Astrocyte of the cerebellum (primary cell): ENCODE measurements around the gene CD52.

ENCODE experiments used
- DNase-seq: peaks from one replicate; pipeline ENCODE4 v3.0.0-alpha.2; 2011; ENCODE audit warnings: low read depth
- H3K4me3 ChIP-seq: 2 replicates; pipeline ENCODE4 v1.5.1; 2011; ENCODE audit warnings: mild to moderate bottlenecking, low read depth, low read length, moderate library complexity
- in situ Hi-C: cut with HindIII; loops from 2 replicates; pipeline ENCODE4 v1.10.0; 2017; ENCODE audit warnings: low sequenced_read_pairs
- TF ChIP-seq, protein P1 (sequence below): IDR thresholded peaks from 2 replicates; pipeline ENCODE4 v1.5.1; 2012; ENCODE audit warnings: low read length, low read depth, moderate library complexity, mild to moderate bottlenecking; ENCODE audit errors: missing control alignments

CD52 gene

DNA sequence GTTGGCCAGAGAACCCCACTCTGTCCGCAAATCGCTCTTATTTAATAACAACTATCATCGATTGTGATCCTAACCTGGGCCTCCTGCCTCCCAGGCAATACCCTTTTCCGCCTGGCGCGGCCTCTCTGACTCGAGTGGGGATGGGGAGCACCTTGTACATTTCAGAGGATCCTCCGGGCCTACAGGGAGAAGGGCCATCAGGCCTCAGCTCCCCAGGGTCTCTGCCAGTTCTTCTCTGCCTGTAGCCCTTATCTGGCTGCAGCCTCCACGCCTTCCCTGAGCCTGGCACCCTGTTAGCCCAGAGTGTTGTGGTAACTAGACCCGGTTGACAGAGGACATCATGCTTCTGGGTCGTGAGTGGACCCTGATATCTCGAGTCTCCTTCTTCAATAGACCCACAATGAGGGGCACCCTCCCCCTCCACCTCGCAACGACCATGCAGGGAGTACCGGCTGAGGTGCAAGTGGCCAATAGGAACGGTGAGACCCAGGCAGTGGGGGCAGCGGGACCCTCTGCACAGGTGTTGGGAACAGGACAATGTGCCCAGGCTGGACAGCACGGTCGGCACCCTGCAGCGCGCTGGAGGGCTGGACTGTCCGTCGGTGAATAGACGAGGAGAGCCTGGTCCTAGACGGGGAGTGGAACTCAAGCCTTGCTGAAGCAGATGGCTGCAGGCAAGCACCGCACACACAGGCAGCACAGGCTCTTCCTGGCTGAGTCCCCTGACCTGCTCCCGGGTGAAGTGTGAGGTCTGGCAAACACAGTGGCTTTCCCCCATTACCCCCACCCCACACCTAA, 43.2 kb downstream of the CD52 start:
- TF ChIP-seq, protein P1, sequence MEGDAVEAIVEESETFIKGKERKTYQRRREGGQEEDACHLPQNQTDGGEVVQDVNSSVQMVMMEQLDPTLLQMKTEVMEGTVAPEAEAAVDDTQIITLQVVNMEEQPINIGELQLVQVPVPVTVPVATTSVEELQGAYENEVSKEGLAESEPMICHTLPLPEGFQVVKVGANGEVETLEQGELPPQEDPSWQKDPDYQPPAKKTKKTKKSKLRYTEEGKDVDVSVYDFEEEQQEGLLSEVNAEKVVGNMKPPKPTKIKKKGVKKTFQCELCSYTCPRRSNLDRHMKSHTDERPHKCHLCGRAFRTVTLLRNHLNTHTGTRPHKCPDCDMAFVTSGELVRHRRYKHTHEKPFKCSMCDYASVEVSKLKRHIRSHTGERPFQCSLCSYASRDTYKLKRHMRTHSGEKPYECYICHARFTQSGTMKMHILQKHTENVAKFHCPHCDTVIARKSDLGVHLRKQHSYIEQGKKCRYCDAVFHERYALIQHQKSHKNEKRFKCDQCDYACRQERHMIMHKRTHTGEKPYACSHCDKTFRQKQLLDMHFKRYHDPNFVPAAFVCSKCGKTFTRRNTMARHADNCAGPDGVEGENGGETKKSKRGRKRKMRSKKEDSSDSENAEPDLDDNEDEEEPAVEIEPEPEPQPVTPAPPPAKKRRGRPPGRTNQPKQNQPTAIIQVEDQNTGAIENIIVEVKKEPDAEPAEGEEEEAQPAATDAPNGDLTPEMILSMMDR = no peak
- H3K4me3 ChIP-seq = peak overlapping the region; percentile 38
- in situ Hi-C loops = loop anchor here (5.0 kb wide), 1 partner anchor 46 kb away; no protein-coding TSS in a partner anchor
- DNase-seq = no peak

DNA sequence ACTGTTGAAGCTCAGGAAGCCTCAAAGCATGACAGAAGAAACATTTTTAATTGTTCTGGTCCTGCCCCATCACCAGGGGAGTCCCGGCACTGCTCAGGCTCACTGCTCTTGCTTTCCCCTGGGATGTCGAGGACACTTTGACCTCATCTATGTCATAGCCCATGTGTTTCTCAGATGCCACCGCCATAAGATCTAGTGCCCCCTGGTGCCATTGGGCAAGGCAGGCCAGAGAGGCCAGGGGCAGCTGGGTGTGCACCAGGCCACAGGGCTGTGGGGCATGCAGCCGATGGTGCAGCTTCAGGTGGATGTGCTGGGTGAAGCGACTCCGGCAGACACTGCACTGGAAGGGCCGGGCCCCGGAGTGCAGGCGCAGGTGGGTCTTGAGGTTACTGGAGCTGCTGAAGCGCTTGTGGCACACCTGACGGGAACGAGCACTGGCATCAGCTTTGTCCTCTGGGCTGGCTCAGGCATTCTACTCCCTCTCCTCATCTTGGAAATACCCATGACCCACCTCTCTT, 43.9 kb downstream of the CD52 start:
- in situ Hi-C loops = loop anchor here (5.0 kb wide), 1 partner anchor 46 kb away; no protein-coding TSS in a partner anchor
- no peak for DNase-seq
- H3K4me3 ChIP-seq = no peak overlapping the region
- TF ChIP-seq, protein P1 = peak; percentile 10

DNA sequence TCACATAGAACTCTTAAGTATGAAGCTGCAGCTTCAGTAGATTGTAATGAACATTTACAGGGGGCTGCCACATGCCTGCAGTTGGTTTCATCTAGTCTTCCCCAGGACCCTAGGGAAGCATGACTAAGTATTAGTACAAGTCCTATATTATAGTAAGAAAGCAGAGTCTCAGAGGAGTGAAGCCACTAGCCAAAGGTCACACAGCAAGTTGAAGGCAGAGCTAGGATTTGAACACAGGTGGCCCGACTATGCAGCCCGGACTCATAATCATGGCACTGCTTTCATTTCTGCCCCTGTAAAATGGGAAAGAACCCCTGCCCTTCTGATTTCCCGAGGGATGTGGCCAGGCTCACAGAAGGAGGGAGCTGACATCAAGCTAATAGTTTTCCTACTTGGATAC, 44.6 kb downstream of the CD52 start:
- in situ Hi-C loops = loop anchor here (5.0 kb wide), 1 partner anchor 45 kb away; no protein-coding TSS in a partner anchor
- no peak overlapping the region for H3K4me3 ChIP-seq
- TF ChIP-seq, protein P1 = no peak
- no peak for DNase-seq

- DNase-seq = peak; percentile 39
- TF ChIP-seq, protein P1 = peak; percentile 95
- in situ Hi-C loops = loop anchor here (5.0 kb wide), 1 partner anchor 44 kb away; no protein-coding TSS in a partner anchor
- H3K4me3 ChIP-seq = no peak overlapping the region
These were observed 46.0 kb downstream of the CD52 start for GRCh38 chr1:26363549-26364448.

- TF ChIP-seq, protein P1 = no peak
- DNase-seq = no peak
- no peak overlapping the region for H3K4me3 ChIP-seq
- in situ Hi-C loops = loop anchor here (5.0 kb wide), 1 partner anchor 42 kb away; no protein-coding TSS in a partner anchor
These were observed 47.2 kb downstream of the CD52 start for GRCh38 chr1:26364956-26365355.

- no peak overlapping the region for H3K4me3 ChIP-seq
- in situ Hi-C loops = no loop called here
- TF ChIP-seq, protein P1 = no peak
- no peak for DNase-seq
These were observed 49.7 kb downstream of the CD52 start for GRCh38 chr1:26367441-26367840.
